HL-60 (cell line): ENCODE data around the gene TSPAN17.
"Not testable (repeated sequence)": the region's sequence is repeated elsewhere in the genome, so short reads cannot be mapped to it uniquely, and the experiment has no call there.

Experiments
- CTCF ChIP-seq: IDR thresholded peaks from one replicate; pipeline ENCODE4 v1.5.1; 2011; ENCODE audit warnings: low read length, control low read depth, inconsistent platforms; ENCODE audit not compliant: insufficient read depth
- REST ChIP-seq: IDR thresholded peaks from 2 replicates; pipeline ENCODE4 v1.6.1; 2012; ENCODE audit warnings: low read depth; ENCODE audit not compliant: insufficient replicate concordance

- not testable (repeated sequence) for TF ChIP-seq CTCF, REST
Observed at GRCh38 chr5:176599749-176600430, 47.4 kb upstream of the TSPAN17 start.
